ENCODE measurements around the gene COX19. TPM values are rescaled to one million over a fixed set of nuclear protein-coding genes. Genes with fewer than 3 reads are reported as not detected.
"Not testable (repeated sequence)": the region's sequence is repeated elsewhere in the genome, so short reads cannot be mapped to it uniquely, and the experiment has no call there.

Gene COX19
- total RNA-seq, 1 experiment from 2014 or later = 17.2 TPM

GRCh38 chr7:949021-949934, 26.1 kb downstream of the COX19 start:
- DNase-seq (ENCODE audit: extremely low read depth, low read depth) = no peak

GRCh38 chr7:947391-948210, 27.7 kb downstream of the COX19 start:
- no peak for DNase-seq (ENCODE audit: extremely low read depth, low read depth)

DNA sequence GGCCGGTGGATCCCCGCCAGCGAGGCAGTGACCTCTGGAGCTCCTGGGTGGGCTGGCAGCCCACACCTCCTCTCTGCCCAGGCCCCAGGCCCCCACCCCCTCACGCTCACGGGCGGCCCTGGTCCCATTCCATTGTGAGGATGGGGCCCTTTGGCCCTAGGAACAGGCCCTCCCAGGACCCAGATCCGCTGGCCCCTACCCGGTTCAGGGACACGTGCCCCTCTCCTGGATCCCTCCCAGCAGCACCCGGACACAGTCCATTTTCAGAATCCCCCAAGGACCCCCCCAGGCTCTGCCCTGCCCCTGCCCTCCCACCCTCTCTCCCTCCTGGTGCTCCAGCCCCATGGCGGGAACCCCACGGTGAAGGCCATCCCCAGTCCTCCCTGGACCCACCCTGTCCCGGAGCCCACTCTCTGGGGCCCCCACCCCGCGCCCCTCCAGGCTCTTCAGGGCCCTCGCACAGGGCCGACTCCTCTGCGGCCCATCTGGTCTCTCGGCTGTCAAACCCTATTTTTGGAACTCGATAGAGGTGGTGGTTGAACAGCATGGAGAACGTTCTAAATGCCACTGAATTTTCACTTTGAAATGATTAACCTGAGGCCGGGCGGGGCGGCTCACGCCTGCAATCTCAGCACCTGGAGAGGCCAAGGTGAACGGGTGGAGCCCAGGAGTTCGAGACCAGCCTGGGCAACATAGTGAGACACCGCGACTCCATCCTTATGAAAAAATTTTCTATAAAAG, 28.9 kb downstream of the COX19 start:
- DNase-seq (ENCODE audit: extremely low read depth, low read depth) = no peak

DNA sequence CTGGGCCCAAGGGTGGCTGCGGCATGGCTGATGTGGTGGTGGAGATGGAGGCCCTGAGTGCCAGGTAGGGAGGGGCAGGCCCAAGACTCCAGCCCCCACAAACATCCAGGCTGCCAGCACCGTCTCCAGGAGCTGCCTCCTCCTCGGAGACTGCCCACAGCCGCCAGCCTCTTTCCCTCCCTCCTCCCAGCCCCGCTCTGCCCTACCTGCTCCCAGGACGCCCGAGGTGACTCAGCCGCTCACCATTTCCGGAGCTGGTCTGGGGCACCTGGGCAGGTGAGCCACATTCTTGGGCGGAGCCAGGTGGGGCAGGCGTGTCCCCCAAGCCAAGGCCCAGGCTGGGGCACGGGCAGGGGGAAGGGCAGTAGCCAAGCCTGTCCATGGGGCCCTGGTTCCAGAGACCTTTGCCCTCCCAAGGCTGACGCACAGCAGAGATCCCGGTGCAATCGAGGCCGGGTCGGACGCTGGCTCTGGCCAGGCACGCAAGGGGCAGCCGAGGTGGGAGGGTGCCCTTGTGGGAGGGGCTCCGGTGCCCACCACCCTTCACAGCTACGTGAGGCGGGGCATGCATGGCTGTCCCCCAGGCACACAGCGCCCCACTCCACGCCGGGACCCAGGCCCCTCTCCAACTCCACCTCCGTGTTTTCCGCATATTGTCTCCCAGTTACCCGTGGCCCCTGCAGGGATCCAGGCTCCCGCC, 29.6 kb downstream of the COX19 start:
- no peak for DNase-seq (ENCODE audit: extremely low read depth, low read depth)

- DNase-seq (ENCODE audit: extremely low read depth, low read depth) = no peak
Measured at GRCh38 chr7:945147-945555, 30.2 kb downstream of the COX19 start.

GRCh38 chr7:944744-945143, 30.6 kb downstream of the COX19 start:
- no peak for DNase-seq (ENCODE audit: extremely low read depth, low read depth)

- not testable (repeated sequence) for DNase-seq (ENCODE audit: extremely low read depth, low read depth)
Measured at GRCh38 chr7:943793-944192, 31.6 kb downstream of the COX19 start.

- DNase-seq (ENCODE audit: extremely low read depth, low read depth) = no peak
Measured at GRCh38 chr7:940599-941408, 34.5 kb downstream of the COX19 start.

- DNase-seq (ENCODE audit: extremely low read depth, low read depth) = no peak
Measured at GRCh38 chr7:939843-940242, 35.5 kb downstream of the COX19 start.

DNA sequence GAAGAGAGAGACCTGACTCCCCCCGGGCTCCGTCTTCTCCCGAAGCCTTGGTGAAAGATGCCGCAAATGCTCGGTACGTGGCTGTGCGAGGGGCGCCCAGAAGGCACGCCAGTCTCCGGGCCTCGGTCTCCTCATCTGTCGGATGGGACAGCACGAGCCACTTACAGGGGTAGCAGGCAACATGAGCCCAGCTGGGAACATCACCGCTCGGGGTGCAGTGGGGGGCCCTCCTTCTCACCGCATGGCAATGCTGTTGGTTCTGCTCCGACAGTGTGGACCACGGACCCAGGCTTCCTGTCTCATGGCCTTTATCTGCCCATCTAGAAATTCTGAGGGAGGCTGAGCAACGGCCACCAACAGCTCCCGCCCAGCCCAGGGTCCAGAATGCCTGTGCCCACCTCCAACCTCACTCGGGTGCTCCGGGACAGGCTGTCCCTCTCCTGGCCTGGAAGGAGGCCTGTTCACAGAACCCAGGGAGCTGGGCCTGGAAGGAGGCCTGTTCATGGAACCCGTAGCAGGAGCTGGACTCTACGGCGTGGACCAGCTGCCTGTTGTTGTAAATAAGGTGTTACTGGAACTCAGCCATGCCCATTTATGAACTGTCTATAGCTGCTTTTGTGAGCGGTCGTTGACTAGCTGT, 36.7 kb downstream of the COX19 start:
- no peak for DNase-seq (ENCODE audit: extremely low read depth, low read depth)

- no peak for DNase-seq (ENCODE audit: extremely low read depth, low read depth)
Measured at GRCh38 chr7:937856-938484, 37.4 kb downstream of the COX19 start.

DNA sequence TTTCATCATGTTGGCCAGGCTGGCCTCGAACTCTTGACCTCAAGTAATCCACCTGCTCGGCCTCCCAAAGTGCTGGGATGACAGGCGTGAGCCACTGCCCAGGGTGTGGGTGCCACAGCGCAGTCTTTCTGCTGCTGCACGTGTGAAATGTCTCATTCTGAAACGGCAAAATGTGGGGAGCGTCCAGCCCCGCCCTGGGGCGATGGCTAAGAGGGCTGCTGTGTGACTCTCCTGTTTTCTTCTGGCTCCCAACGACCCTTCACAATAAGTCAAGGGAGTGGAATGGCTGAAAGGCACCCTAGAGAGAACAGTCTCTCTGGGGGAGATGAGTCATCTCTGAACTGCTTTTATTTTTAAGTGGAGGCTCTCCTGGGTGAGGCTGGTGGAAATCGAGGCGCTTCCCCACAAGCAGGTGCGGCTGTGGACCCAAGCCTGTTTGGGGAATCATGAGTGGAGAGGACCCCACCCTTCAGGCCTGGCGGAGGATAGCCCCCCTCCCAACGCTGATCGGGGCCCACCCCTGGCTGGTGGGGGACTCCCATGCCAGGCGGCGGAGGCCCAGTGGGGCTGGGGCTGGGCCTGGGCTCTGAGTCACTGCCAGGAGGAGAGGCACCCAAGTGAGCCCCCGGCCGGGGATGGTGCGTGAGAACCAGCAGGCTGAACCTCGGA, 38.8 kb downstream of the COX19 start:
- DNase-seq (ENCODE audit: extremely low read depth, low read depth) = no peak

- no peak for DNase-seq (ENCODE audit: extremely low read depth, low read depth)
Measured at GRCh38 chr7:935874-936385, 39.4 kb downstream of the COX19 start.

- no peak for DNase-seq (ENCODE audit: extremely low read depth, low read depth)
Measured at GRCh38 chr7:935164-935873, 40.0 kb downstream of the COX19 start.

- no peak for DNase-seq (ENCODE audit: extremely low read depth, low read depth)
Measured at GRCh38 chr7:934469-935163, 40.7 kb downstream of the COX19 start.

- DNase-seq (ENCODE audit: extremely low read depth, low read depth) = no peak
Measured at GRCh38 chr7:932651-932975, 42.7 kb downstream of the COX19 start.
